NB4 (cell line): ENCODE data around the gene MLYCD.

ENCODE experiments used
- MYC ChIP-seq: IDR thresholded peaks from 2 replicates; pipeline ENCODE4 v1.6.1; 2011; ENCODE audit warnings: low read depth, low read length
- POLR2A ChIP-seq: IDR thresholded peaks from 2 replicates; pipeline ENCODE4 v1.6.1; 2011; ENCODE audit warnings: mild to moderate bottlenecking; ENCODE audit not compliant: insufficient read length; ENCODE audit errors: extremely low read depth
- TF ChIP-seq, protein P1 (sequence below): IDR thresholded peaks from one replicate; pipeline ENCODE4 v1.5.1; 2012; ENCODE audit warnings: low read depth, low read length

DNA sequence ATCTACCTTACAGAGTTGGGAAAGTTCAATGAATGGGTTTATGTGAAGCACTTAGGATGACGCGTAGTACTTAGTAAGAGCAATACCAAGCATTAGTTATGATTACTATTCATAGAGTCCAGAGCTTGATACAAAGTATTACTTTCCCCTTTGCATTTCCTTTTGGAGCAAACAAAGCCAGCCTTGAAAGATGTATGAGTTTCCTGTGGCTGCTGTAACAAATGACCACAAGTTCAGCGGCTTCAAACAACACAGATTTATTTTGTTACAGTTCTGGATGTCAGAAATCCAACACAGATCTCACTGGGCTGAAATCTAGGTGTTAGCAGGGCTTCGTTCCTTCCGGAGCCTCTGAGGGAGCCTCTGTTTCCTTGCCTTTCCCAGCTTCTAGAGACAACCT lies 8.6 kb upstream of the MLYCD start:
- TF ChIP-seq, protein P1, sequence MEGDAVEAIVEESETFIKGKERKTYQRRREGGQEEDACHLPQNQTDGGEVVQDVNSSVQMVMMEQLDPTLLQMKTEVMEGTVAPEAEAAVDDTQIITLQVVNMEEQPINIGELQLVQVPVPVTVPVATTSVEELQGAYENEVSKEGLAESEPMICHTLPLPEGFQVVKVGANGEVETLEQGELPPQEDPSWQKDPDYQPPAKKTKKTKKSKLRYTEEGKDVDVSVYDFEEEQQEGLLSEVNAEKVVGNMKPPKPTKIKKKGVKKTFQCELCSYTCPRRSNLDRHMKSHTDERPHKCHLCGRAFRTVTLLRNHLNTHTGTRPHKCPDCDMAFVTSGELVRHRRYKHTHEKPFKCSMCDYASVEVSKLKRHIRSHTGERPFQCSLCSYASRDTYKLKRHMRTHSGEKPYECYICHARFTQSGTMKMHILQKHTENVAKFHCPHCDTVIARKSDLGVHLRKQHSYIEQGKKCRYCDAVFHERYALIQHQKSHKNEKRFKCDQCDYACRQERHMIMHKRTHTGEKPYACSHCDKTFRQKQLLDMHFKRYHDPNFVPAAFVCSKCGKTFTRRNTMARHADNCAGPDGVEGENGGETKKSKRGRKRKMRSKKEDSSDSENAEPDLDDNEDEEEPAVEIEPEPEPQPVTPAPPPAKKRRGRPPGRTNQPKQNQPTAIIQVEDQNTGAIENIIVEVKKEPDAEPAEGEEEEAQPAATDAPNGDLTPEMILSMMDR: no peak
- TF ChIP-seq POLR2A (no peak), MYC (no peak)
